Loucy (cell line): ENCODE results near the gene KRTAP10-10.

ENCODE experiments used
- EZH2phosphoT487 ChIP-seq: fragments of 200-600 bp; IDR thresholded peaks from 2 replicates; pipeline ENCODE4 v1.6.1; 2018; ENCODE audit warnings: antibody characterized with exemption, mild to moderate bottlenecking, moderate library complexity, borderline replicate concordance
- TF ChIP-seq, protein P1 (sequence below): fragments of 200-600 bp; sonication (generic); conservative IDR thresholded peaks from 2 replicates; pipeline ENCODE4 v1.5.1; 2014; ENCODE audit warnings: mild to moderate bottlenecking, antibody characterized with exemption, low read length

DNA sequence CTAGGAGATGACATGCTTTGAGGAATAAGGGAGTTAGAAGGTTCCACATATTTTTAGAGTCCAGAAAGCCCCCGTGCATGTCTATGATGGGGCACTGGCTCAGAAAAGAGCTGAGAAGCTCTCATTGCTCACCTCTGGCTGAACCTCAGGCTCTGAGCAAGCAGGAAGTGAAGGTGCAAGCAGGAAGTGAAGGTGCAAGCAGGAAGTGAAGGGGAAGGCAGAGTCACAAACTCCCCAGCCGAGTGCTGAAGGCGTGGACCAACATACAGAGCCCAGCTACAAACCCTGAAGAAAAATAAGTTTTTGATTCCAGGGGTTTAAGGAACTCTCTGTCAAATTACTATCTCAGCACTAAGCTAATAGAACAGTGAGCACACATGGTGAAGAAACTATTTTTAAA, 18.2 kb upstream of the KRTAP10-10 start:
- TF ChIP-seq, protein P1, sequence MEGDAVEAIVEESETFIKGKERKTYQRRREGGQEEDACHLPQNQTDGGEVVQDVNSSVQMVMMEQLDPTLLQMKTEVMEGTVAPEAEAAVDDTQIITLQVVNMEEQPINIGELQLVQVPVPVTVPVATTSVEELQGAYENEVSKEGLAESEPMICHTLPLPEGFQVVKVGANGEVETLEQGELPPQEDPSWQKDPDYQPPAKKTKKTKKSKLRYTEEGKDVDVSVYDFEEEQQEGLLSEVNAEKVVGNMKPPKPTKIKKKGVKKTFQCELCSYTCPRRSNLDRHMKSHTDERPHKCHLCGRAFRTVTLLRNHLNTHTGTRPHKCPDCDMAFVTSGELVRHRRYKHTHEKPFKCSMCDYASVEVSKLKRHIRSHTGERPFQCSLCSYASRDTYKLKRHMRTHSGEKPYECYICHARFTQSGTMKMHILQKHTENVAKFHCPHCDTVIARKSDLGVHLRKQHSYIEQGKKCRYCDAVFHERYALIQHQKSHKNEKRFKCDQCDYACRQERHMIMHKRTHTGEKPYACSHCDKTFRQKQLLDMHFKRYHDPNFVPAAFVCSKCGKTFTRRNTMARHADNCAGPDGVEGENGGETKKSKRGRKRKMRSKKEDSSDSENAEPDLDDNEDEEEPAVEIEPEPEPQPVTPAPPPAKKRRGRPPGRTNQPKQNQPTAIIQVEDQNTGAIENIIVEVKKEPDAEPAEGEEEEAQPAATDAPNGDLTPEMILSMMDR, result no peak
- no peak for TF ChIP-seq EZH2phosphoT487
